Ascending aorta (tissue), 2 donors: ENCODE data around the gene EFHC1. TPM values are rescaled to one million over a fixed set of nuclear protein-coding genes. Genes with fewer than 3 reads are reported as not detected.

Experiments used
- DNase-seq, 2 donors: peaks; one replicate each; pipeline ENCODE4 v3.0.0-alpha.2; 2019; ENCODE audit warnings: low spot score in 2 of 2
- H3K27ac ChIP-seq, 2 donors: fragments of 200-600 bp; sonication (generic); one replicate each; pipeline ENCODE4 v1.5.1; 2016 to 2017; ENCODE audit warnings: mild to moderate bottlenecking in 1 of 2
- H3K27me3 ChIP-seq: fragments of 200-600 bp; sonication (generic); one replicate; pipeline ENCODE4 v1.5.1; 2017
- H3K36me3 ChIP-seq, 2 donors: fragments of 200-600 bp; sonication (generic); one replicate each; pipeline ENCODE4 v1.5.1; 2016
- H3K4me1 ChIP-seq, 2 donors: fragments of 200-600 bp; sonication (generic); one replicate each; pipeline ENCODE4 v1.5.1; 2016 to 2017; ENCODE audit warnings: mild to moderate bottlenecking in 1 of 2
- H3K4me3 ChIP-seq, 2 donors: fragments of 200-600 bp; sonication (generic); one replicate each; pipeline ENCODE4 v1.5.1; 2016 to 2017; ENCODE audit warnings: mild to moderate bottlenecking in 1 of 2
- H3K9me3 ChIP-seq, 2 donors: fragments of 200-600 bp; sonication (generic); one replicate each; pipeline ENCODE4 v1.5.1; 2016
- intact Hi-C: fragments of 100-400 bp; cut with DNase I; formaldehyde crosslinking; loops from one replicate; pipeline ENCODE4 v1.15.1; 2023
- total RNA-seq: library from RNA; depleted of rRNA; stranded (reverse); fragments of >200 nt; gene quantifications from one replicate; pipeline ENCODE4 v1.1.0, GENCODE V29; 2016
- TF ChIP-seq, protein P1 (sequence below), 3 experiments: fragments of 200-600 bp in 2 of 3; fragments of 450-650 bp in 1 of 3; sonication (generic) in 2 of 3; IDR thresholded peaks; one replicate each; pipeline ENCODE4 v1.5.1; 2016 to 2019; ENCODE audit warnings: antibody characterized with exemption in 3 of 3, mild to moderate bottlenecking in 1 of 3, moderate library complexity in 1 of 3

Gene EFHC1
- total RNA-seq, 1 donor from 2014 or later = 7.3 TPM

DNA sequence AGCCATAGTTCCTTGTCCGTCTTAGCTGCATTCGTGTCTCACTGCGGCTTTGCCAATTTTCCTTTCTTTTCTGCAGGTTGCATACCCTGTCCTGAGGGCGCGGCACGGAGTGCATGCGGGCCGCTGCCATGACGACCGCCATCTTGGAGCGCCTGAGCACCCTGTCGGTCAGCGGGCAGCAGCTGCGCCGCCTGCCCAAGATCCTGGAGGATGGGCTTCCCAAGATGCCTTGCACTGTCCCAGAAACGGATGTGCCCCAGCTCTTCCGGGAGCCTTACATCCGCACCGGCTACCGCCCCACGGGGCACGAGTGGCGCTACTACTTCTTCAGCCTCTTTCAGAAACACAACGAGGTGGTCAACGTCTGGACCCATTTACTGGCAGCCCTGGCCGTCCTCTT lies 17.1 kb upstream of the EFHC1 start:
- Histone ChIP-seq H3K4me1 (no peaks in the 10 kb centered on the region), H3K36me3 (peaks cover 0 to 12% of the 10 kb centered on the region in 2 donors), H3K4me3 (no peak overlapping the region), H3K27ac (no peak overlapping the region), H3K9me3 (no peaks in the 10 kb centered on the region), H3K27me3 (no peaks in the 10 kb centered on the region)
- TF ChIP-seq, protein P1, sequence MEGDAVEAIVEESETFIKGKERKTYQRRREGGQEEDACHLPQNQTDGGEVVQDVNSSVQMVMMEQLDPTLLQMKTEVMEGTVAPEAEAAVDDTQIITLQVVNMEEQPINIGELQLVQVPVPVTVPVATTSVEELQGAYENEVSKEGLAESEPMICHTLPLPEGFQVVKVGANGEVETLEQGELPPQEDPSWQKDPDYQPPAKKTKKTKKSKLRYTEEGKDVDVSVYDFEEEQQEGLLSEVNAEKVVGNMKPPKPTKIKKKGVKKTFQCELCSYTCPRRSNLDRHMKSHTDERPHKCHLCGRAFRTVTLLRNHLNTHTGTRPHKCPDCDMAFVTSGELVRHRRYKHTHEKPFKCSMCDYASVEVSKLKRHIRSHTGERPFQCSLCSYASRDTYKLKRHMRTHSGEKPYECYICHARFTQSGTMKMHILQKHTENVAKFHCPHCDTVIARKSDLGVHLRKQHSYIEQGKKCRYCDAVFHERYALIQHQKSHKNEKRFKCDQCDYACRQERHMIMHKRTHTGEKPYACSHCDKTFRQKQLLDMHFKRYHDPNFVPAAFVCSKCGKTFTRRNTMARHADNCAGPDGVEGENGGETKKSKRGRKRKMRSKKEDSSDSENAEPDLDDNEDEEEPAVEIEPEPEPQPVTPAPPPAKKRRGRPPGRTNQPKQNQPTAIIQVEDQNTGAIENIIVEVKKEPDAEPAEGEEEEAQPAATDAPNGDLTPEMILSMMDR (IDR thresholded peaks at IDR 0.05) = no peak
- DNase-seq = no peak
- intact Hi-C loops = no loop called here

DNA sequence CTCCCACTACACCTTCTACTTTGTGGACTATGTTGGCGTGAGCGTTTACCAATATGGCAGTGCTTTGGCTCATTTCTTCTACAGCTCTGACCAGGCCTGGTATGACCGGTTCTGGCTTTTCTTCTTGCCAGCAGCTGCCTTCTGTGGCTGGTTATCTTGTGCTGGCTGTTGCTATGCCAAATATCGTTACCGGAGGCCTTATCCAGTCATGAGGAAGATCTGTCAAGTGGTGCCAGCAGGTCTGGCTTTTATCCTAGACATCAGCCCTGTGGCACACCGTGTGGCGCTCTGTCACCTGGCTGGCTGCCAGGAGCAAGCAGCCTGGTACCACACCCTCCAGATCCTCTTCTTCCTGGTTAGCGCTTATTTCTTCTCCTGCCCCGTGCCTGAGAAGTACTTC lies 16.5 kb upstream of the EFHC1 start:
- no peaks in the 10 kb centered on the region for H3K27me3 ChIP-seq
- no peak for DNase-seq
- TF ChIP-seq, protein P1 (IDR thresholded peaks at IDR 0.05) = no peak
- no peaks in the 10 kb centered on the region for H3K4me1 ChIP-seq
- H3K9me3 ChIP-seq = no peaks in the 10 kb centered on the region
- intact Hi-C loops = no loop called here
- no peak overlapping the region for H3K27ac ChIP-seq
- H3K36me3 ChIP-seq = peaks cover 0 to 12% of the 10 kb centered on the region in 2 donors
- no peak overlapping the region for H3K4me3 ChIP-seq

DNA sequence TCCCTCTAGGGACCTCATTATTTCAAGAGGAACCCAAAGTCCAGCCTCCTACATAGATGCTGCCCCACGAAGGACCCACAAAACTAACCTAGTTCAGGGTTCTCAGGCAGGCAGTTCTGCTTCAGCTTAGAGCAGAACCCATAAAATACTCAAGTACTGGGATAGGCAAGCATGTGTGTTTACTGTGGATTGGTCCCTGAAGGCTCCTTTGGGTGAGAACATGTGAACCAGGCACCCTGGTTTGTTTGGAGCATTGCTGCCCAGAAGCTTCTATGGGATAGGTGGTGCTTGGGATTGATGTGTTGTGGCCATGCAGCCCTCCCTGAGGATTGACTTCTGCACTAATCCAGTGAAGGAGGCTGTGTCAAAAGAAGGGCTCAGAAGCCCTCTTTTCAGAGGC lies 14.9 kb upstream of the EFHC1 start:
- DNase-seq = no peak
- peaks cover 0 to 12% of the 10 kb centered on the region in 2 donors for H3K36me3 ChIP-seq
- TF ChIP-seq, protein P1 (IDR thresholded peaks at IDR 0.05) = no peak
- intact Hi-C loops = no loop called here
- H3K27ac ChIP-seq = no peak overlapping the region
- H3K27me3 ChIP-seq = no peaks in the 10 kb centered on the region
- H3K4me1 ChIP-seq = no peaks in the 10 kb centered on the region
- no peak overlapping the region for H3K4me3 ChIP-seq
- no peaks in the 10 kb centered on the region for H3K9me3 ChIP-seq

DNA sequence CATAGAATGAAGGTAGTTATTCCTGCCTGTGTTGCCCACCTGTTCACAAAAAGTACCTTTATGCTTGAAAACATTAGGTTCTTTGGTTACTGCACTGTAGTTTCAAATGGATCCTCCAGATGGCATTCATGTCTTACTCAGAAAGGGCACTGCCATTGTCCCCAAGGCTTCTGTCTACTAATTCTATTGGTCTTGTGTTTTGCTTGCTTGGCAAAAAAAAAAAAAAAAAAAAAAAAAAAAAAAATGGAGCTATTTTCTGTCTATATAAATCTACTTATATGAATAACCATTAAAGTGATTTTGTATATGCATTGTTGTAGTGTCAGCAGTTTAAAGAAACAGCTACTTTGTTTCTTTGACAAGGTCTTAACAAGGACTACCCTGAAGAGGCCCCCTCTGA lies 12.7 kb upstream of the EFHC1 start:
- Histone ChIP-seq H3K4me3 (no peak overlapping the region), H3K27ac (no peak overlapping the region), H3K9me3 (no peaks in the 10 kb centered on the region), H3K36me3 (peaks cover 0 to 12% of the 10 kb centered on the region in 2 donors), H3K4me1 (no peaks in the 10 kb centered on the region), H3K27me3 (no peaks in the 10 kb centered on the region)
- intact Hi-C loops = no loop called here
- no peak for DNase-seq
- TF ChIP-seq, protein P1 (IDR thresholded peaks at IDR 0.05) = peak in 2 of 3 experiments; percentile 24 to 47

DNA sequence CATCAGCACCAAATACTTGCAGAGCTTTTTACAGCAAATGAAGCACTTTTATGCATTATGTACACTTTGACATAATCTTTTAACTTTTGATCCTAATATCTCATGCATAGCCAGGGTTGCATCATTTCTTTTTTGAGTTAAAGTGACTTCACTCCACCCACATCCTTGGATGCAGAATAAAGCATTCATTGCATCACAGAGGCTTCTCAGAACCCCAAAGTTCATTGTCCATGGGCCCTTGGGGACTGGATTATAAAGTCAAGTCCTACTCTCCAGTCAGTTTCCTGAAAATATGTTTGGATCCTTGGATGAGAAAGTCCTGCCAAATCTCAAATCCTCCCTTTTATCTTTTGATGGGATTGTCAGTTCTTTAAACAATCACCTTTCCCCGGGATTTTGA lies 10.6 kb upstream of the EFHC1 start:
- Histone ChIP-seq H3K4me3 (no peak overlapping the region), H3K4me1 (no peaks in the 10 kb centered on the region), H3K27me3 (no peaks in the 10 kb centered on the region), H3K9me3 (no peaks in the 10 kb centered on the region), H3K36me3 (no peaks in the 10 kb centered on the region), H3K27ac (no peak overlapping the region)
- no peak for DNase-seq
- intact Hi-C loops = no loop called here
- TF ChIP-seq, protein P1 (IDR thresholded peaks at IDR 0.05) = no peak

DNA sequence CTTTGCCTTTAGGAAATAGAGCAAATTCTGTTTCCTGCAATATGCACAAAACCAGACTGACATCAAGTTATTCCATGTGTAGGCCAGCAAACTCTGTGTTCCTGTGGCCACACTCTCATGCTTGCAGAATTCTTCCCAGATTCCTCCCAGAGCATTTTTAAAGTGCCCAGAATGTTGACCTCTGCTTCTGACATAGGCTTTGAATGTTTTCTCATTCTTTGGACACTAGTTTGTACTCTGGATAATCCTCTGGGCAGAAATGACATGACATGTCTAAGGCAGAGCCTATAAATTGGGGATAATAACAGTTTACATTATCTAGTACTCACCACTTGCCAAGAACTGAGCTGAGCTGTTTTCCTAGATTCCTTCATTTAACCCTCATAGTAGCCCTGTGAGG lies 9.2 kb upstream of the EFHC1 start:
- Histone ChIP-seq H3K27ac (no peak overlapping the region), H3K27me3 (no peaks in the 10 kb centered on the region), H3K36me3 (no peaks in the 10 kb centered on the region), H3K4me1 (no peaks in the 10 kb centered on the region), H3K4me3 (no peak overlapping the region), H3K9me3 (no peaks in the 10 kb centered on the region)
- DNase-seq = no peak
- intact Hi-C loops = no loop called here
- TF ChIP-seq, protein P1 (IDR thresholded peaks at IDR 0.05) = no peak
